ENCODE results near the gene SEPTIN1.
A peak's percentile ranks its signal among the peaks of the same experiment; 100 is the strongest.

Gene SEPTIN1

GRCh38 chr16:30377050-30377811, 5.1 kb downstream of the SEPTIN1 start:
- no peak for DNase-seq (ENCODE audit: low spot score)

GRCh38 chr16:30376461-30376902, 5.9 kb downstream of the SEPTIN1 start:
- DNase-seq (ENCODE audit: low spot score) = no peak

- DNase-seq (ENCODE audit: low spot score) = no peak
Measured at GRCh38 chr16:30375864-30376263, 6.5 kb downstream of the SEPTIN1 start.

DNA sequence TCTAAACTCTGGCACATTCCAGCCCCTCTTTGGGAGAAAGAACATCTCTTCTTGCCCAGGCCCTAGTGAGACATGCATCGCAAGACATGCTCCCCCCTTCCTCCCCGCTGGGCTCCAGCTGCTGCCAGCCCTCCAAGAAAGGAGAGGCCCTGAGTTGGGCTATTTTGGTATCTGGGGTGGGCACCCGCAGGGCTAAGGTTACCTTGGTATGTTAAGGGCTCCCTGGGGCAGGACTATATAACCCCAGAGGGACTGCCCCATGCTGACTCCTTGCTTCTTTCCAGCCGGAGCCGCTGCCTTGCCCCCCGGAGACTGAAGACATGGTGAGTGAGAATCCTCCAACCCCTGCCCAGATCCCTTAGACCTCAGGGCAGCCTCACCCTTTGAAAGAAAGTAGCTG, 7.8 kb downstream of the SEPTIN1 start, which contains the start of gene MYL11:
TSS of gene MYL11 (plus strand) at position 265 of the 400 bp plus-strand sequence. CDS start at position 321, 56 bp downstream.
- no peak for DNase-seq (ENCODE audit: low spot score)

GRCh38 chr16:30372725-30373124, 9.6 kb downstream of the SEPTIN1 start:
- peak; percentile 31 for DNase-seq (ENCODE audit: low spot score)

GRCh38 chr16:30372038-30372712, 10.2 kb downstream of the SEPTIN1 start:
- peak; percentile 65 for DNase-seq (ENCODE audit: low spot score)

DNA sequence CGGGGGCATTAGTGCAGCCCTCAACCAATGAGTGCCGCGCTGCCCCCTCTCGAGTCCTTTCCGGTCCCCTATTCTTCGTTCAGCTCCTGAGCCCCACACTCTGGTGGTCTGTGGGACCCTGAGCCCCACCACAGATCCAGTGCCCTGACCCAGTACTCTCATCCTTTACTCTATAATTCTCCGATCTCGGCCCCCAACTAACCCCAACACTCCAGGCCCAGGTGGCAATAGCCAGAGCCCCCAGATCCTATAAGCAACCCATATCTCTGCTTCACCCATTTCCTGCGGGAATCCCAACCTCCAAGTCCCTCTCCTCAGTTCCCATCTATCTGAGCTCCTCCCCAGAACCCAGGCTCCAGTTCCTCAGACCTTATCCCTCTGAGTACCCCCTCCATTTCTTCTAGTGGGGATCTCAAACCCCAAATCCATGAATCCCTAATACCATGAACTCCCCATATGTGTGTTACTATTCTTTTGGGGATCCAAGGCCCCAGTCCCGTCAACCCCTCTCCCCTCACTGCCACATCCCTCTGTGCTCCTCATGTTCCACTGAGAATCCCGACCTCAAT, 11.0 kb downstream of the SEPTIN1 start:
- DNase-seq (ENCODE audit: low spot score) = no peak

DNA sequence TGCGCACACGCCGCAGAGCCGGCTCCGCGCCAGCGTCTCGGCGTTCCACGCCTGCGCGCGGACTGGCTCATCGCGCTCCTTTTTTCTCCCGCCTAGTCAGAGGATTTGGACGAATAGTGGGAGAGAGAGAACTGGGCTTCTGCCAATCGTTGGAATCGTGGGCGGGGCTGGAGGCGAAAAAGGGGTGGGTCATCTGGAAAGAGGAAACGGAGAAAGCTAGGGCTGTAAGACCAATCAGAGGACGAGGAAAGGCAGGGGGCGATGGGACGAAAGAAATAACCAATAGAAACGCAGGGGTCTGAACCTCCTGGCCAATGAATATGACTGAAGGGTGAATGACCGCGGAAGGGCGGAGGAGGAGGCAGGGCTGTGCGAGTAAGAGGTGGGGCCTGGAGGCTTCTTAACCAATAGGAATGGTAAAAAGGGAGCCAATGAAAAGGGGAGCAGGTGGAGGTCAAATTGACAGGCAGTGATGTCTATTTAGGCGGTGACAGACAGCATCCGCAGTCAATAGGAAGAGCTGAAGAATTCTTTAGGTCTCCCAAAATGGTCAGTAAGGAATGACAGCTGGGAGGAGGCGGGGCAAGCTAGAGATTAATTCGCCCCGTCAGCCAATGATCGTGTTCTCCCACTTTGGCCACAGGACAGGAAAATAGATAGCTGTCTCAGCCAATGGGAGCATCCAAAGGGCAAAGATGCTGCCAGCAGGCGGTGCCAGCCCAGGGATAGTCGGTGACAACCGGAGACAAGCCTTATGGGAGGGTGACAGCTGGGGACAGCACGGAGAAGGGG, 11.7 kb downstream of the SEPTIN1 start, which contains the start of gene TBC1D10B:
TSS of gene TBC1D10B (minus strand) at position 39 of the 792 bp plus-strand sequence. CDS start 311 bp downstream, outside the sequence.
- DNase-seq (ENCODE audit: low spot score) = peak; percentile 100

DNA sequence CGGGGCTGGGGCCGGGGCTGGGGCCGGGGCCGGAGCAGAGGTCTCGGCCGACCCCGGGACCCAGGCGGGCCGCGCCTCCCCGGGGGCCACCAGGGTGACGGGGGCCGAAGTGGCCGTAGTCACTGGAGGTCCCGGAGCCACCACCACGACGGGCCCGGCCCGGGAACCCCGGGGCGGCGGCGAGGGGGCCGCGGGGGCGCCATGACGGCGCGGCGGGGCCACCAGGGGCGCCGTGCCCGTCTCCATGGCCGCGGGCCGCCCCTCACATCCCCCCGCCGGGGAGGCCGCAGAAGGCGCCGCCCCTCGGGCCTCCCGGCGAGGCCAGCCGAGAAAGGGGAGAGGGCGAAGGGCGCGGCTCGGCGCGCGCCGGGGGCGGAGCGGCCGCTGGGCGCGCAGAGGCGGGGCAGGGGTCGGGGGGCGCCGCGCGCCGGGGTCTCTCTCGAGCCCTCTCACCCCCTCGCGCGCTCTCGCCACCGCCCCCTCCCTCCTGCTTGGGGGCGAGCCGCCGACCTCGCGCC, 12.4 kb downstream of the SEPTIN1 start:
- DNase-seq (ENCODE audit: low spot score) = no peak

- DNase-seq (ENCODE audit: low spot score) = peak; percentile 33
Measured at GRCh38 chr16:30369091-30369937, 13.0 kb downstream of the SEPTIN1 start.

DNA sequence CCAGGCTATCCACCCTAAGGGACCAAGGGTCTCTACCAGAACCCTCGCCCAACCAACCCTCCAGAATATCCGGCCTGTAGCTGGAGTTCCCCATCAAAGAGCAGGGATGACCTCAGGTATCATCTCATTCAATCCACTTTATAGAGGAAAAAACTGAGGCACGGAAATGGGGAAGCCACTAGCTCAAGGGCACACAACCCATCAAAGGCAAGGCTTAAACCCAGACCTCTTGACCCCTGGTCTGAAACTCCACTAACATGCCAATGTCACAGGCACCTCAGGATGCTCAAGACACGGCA, 13.6 kb downstream of the SEPTIN1 start:
- peak; percentile 35 for DNase-seq (ENCODE audit: low spot score)

DNA sequence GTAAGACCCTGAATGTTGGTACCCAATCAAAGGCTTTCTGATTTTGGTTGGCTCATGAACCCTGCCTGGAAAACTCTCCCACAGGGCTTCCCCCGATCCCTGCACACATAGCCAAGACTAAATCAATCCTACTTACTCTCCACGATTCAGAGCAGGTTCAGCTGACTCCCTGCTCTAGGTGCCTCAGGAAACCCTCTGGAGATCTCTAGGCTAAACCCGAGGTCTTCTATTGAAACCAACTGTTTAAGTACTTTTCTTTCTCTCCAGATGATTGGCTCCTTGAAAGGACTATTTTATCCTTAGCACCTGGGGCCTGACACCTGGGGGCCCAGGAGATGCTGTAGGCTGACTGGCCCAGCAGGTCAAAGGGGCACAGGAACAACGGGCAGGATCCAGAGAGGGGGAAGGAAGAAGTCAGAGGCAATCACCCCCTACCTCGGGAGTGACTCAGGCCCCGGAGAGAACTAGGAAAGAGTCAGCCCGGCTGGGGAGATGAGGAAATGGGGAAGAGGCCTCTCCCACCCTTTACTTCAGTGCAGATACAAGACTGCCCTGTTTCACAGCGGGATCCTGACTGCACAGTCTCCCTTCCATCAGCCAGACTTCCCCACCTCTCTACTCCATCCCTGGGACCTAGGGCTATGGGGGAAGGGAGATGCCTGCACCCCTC, 14.1 kb downstream of the SEPTIN1 start:
- DNase-seq (ENCODE audit: low spot score) = no peak

DNA sequence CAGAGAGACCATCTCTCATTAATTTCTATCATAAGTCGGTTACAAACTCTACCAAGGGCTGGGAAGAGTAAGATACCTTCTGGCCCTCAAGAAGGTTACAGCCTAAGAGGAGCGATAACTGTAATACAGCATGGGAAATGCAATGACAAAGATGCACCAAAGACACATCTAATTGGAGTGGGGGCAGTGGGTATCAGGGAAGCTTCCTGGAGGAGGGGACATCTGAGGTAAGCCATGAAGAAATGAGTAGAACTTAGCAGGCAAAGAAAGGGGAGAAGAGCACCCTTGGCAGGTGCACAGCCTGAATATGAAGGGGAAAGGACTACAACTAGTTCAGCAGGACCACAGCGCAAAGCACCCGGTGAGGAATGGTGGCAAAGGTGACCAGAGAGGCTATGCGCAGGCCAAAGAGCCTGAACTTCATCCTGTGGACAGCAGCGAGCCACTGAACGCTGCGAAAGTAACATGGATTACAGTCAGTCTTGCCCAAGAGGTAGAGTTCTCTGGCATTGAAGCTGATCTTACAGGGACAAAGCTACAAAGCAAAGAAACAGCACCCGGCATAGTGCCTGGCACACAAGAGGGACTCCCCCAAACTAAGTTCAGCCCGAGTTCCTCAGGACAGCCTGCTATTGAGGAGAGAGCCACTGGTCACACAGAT, 14.9 kb downstream of the SEPTIN1 start:
- DNase-seq (ENCODE audit: low spot score) = no peak

DNA sequence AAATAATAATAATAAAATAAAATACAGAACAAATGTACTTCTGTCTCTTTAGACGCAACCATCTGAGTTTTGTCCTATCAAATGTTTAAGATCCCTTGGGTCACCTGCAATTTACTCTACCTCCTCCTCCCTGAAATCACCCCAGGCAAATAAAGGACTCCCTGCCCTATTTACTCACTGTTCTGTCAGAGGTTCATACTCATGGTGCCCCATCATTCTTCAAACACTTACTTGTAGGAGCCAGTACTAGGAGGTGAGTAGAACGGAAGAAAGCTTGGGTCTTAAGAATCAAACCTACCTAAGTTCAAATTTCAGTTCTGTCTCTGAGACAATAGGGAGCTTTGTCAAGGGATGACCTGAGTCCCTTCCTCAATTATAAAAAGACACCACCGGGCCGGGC, 15.8 kb downstream of the SEPTIN1 start:
- no peak for DNase-seq (ENCODE audit: low spot score)

- no peak for DNase-seq (ENCODE audit: low spot score)
Measured at GRCh38 chr16:30365200-30365599, 17.2 kb downstream of the SEPTIN1 start.

- no peak for DNase-seq (ENCODE audit: low spot score)
Measured at GRCh38 chr16:30361180-30361579, 21.2 kb downstream of the SEPTIN1 start.

GRCh38 chr16:30359871-30360170, 22.5 kb downstream of the SEPTIN1 start:
- DNase-seq (ENCODE audit: low spot score) = no peak

DNA sequence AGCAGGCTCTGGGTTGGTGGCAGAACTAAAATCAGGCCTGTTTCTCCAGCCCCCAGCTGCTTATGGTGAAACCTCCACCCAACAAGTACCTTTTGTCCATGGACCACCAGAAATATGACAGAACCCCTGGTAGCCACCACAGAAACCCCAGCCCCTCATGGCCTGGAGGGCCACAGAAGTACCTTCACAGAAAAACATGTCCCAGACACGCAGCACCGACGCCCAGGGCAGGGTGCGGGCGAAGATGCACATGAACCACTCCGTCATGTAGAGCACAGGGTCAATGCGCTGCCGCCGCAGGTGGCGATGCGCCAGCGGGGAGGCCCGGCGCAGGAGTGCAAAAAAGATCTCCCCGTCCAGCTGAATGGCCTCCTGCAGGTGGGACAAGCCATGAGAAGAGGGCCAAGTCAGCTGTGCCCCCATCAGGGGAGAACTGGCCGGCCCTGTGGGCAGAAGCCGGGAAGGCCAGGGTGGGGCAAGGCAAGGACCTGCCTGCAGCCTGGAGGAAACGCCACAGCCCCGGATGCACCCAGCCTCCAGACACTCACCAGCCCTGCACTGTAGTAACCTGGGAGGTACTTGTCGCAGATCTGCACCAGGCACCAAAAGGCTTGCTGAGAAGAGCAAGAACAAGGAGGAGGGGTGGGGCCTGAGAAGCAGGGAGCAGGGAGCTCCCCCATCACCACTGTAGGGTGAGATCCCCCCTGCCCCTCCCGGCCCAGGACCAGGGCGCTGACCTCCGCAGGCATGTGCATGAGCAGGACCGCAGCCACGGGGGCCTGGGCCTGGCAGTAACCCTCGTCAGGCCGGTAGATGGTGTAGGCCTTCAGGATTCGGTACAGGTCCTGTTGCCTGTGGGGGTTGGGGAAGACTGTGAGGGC, 23.1 kb downstream of the SEPTIN1 start:
- no peak for DNase-seq (ENCODE audit: low spot score)

GRCh38 chr16:30358577-30358936, 23.8 kb downstream of the SEPTIN1 start:
- DNase-seq (ENCODE audit: low spot score) = no peak
